Lower lobe of right lung (tissue), 2 donors: ENCODE data around the gene PCDHGA10. TPM values are rescaled to one million over a fixed set of nuclear protein-coding genes. Genes with fewer than 3 reads are reported as not detected.

Experiments
- ATAC-seq, 2 donors: fragments of 200-7000 bp; cut with Tn5 transposase; one replicate each; pipeline ENCODE4 v1.9.1; 2020 to 2022; ENCODE audit warnings: mild to moderate bottlenecking in 2 of 2, moderate library complexity in 2 of 2
- DNase-seq: peaks from one replicate; pipeline ENCODE4 v3.0.0-alpha.2; 2020
- H3K27ac ChIP-seq: fragments of 200-600 bp; one replicate; pipeline ENCODE4 v1.8.0; 2022
- H3K27me3 ChIP-seq: fragments of 200-600 bp; one replicate; pipeline ENCODE4 v1.8.0; 2022; ENCODE audit warnings: low read depth
- H3K36me3 ChIP-seq: fragments of 200-600 bp; one replicate; pipeline ENCODE4 v1.8.0; 2022; ENCODE audit warnings: mild to moderate bottlenecking
- H3K4me1 ChIP-seq: fragments of 200-600 bp; one replicate; pipeline ENCODE4 v1.8.0; 2022
- H3K4me3 ChIP-seq: fragments of 200-600 bp; one replicate; pipeline ENCODE4 v1.8.0; 2022; ENCODE audit warnings: mild to moderate bottlenecking
- H3K9me3 ChIP-seq: fragments of 200-600 bp; one replicate; pipeline ENCODE4 v1.8.0; 2022
- CTCF ChIP-seq: fragments of 200-600 bp; IDR thresholded peaks from one replicate; pipeline ENCODE4 v1.8.0; 2022; ENCODE audit warnings: antibody characterized with exemption, mild to moderate bottlenecking
- intact Hi-C: fragments of 100-400 bp; cut with DNase I; formaldehyde crosslinking; loops from one replicate; pipeline ENCODE4 v1.11.0; 2022
- long read RNA-seq: library from polyadenylated mRNA; unstranded; transcript quantifications from one replicate; pipeline ENCODE4 v2.0.0, GENCODE V29; 2021
- total RNA-seq: library from RNA; stranded (reverse); fragmentation: NEBNext Ultra II Directional; extraction: Animal tissue kit (Norgen Biotek cat#: 25700); gene quantifications from one replicate; pipeline ENCODE4 v1.2.1, GENCODE V29; 2021
- donor health status: DM: no; HTN: yes; CAD: no; lungs with severe emphysema.

Gene PCDHGA10
- total RNA-seq, result 5.4 TPM
- long read RNA-seq, result 0 reads

- no peaks in the 10 kb centered on the region for H3K36me3 ChIP-seq
- H3K27ac ChIP-seq, result no peak within 1 kb of the TSS
- peak; percentile 51 for TF ChIP-seq CTCF
- H3K4me1 ChIP-seq, result peaks cover 3% of the 10 kb centered on the region
- H3K4me3 ChIP-seq, result peak within 1 kb of the TSS; percentile 45
- H3K9me3 ChIP-seq, result peaks cover 81% of the 10 kb centered on the region
- no peak for DNase-seq
- intact Hi-C loops, result no loop called here
- ATAC-seq, result peak; percentile 69 to 84
- H3K27me3 ChIP-seq, result peaks cover 16% of the 10 kb centered on the region
Measured at GRCh38 chr5:141412854-141413539, at the start of gene PCDHGA10. TSS of gene PCDHGA10 (plus strand) at chr5:141412987. CDS start at chr5:141413176, 189 bp downstream.

GRCh38 chr5:141363952-141364660 is 48.7 kb upstream of the PCDHGA10 start, which contains the start of gene PCDHGA5:
TSS of gene PCDHGA5 (plus strand) at chr5:141364162. CDS start at chr5:141364331, 169 bp downstream.
- Histone ChIP-seq H3K4me1 (no peaks in the 10 kb centered on the region), H3K9me3 (peaks cover 79% of the 10 kb centered on the region), H3K4me3 (peak within 1 kb of the TSS; percentile 28), H3K36me3 (no peaks in the 10 kb centered on the region), H3K27ac (no peak within 1 kb of the TSS), H3K27me3 (peaks cover 49% of the 10 kb centered on the region)
- DNase-seq (no peak), ATAC-seq (no peak)
- intact Hi-C loops, result no loop called here
- no peak for TF ChIP-seq CTCF

- peaks cover 80% of the 10 kb centered on the region for H3K9me3 ChIP-seq
- intact Hi-C loops, result no loop called here
- H3K4me3 ChIP-seq, result no peak overlapping the region
- ATAC-seq (no peak), DNase-seq (no peak)
- H3K4me1 ChIP-seq, result no peaks in the 10 kb centered on the region
- no peaks in the 10 kb centered on the region for H3K36me3 ChIP-seq
- no peak for TF ChIP-seq CTCF
- H3K27ac ChIP-seq, result no peak overlapping the region
- peaks cover 47% of the 10 kb centered on the region for H3K27me3 ChIP-seq
Measured at GRCh38 chr5:141366016-141366896, 46.5 kb upstream of the PCDHGA10 start.

- Histone ChIP-seq H3K36me3 (no peaks in the 10 kb centered on the region), H3K27me3 (peaks cover 40% of the 10 kb centered on the region), H3K27ac (no peak within 1 kb of the TSS), H3K9me3 (peaks cover 84% of the 10 kb centered on the region), H3K4me1 (no peaks in the 10 kb centered on the region), H3K4me3 (peak within 1 kb of the TSS; percentile 34)
- DNase-seq (no peak), ATAC-seq (peak; percentile 59 to 68)
- intact Hi-C loops, result no loop called here
- TF ChIP-seq CTCF, result no peak
Measured at GRCh38 chr5:141369994-141370848, 42.6 kb upstream of the PCDHGA10 start, which contains the start of gene PCDHGB3. TSS of gene PCDHGB3 (plus strand) at chr5:141370242. CDS start at chr5:141370395, 153 bp downstream.
